Keratinocyte (primary cell): Measurements from ENCODE around the gene USP12.

Source experiments
- CTCF ChIP-seq, 3 experiments: IDR thresholded peaks in 1 of 3; conservative IDR thresholded peaks in 1 of 3; optimal IDR thresholded peaks in 1 of 3; 2 replicates in 2 of 3; 3 replicates in 1 of 3; pipeline versions ENCODE3 to v1.5.1; 2011; ENCODE audit warnings: low read length in 3 of 3, mild to moderate bottlenecking in 3 of 3, moderate library complexity in 2 of 3, control low read depth in 1 of 3, inconsistent platforms in 1 of 3; ENCODE audit not compliant: insufficient read depth in 2 of 3; ENCODE audit errors: extremely low read depth in 1 of 3
- EZH2 ChIP-seq: IDR thresholded peaks from one replicate; pipeline ENCODE4 v1.6.1; 2012; ENCODE audit warnings: inconsistent platforms, mild to moderate bottlenecking, low read length, moderate library complexity

- TF ChIP-seq CTCF (optimal IDR thresholded peaks at IDR 0.05 in 1 of 3, IDR thresholded peaks at IDR 0.05 in 1 of 3, conservative IDR thresholded peaks at IDR 0.05 in 1 of 3; ENCODE audit: extremely low read depth in 1 of 3, insufficient read depth in 2 of 3, low read length in 3 of 3) (no peak), EZH2 (no peak)
These were observed 142.7 kb downstream of the USP12 start for GRCh38 chr13:27028683-27029480.
